Adrenal gland (tissue), 12 donors: ENCODE measurements around the gene AGTPBP1. TPM values are rescaled to one million over a fixed set of nuclear protein-coding genes. Genes with fewer than 3 reads are reported as not detected.

Source experiments
- DNase-seq, 7 donors: peaks; one replicate each; pipeline ENCODE4 v3.0.0-alpha.2; 2019 to 2020
- H3K27ac ChIP-seq, 5 donors: fragments of 200-600 bp; sonication (generic) in 4 of 5; 1 replicate in 3 of 5; 2 replicates in 2 of 5; pipeline versions ENCODE4 v1.5.1 to v1.8.0; 2016 to 2020; ENCODE audit warnings: mild to moderate bottlenecking in 1 of 5
- H3K27me3 ChIP-seq: fragments of 200-600 bp; 2 replicates; pipeline ENCODE4 v1.8.0; 2021
- H3K36me3 ChIP-seq, 2 donors: fragments of 200-600 bp; replicated peaks in 1 of 2; 1 replicate in 1 of 2; 2 replicates in 1 of 2; pipeline versions ENCODE4 v1.5.1 to v1.8.0; 2018 to 2022
- H3K4me1 ChIP-seq, 2 donors: fragments of 200-600 bp; replicated peaks in 1 of 2; 1 replicate in 1 of 2; 2 replicates in 1 of 2; pipeline versions ENCODE4 v1.5.1 to v1.8.0; 2018 to 2021
- H3K4me3 ChIP-seq, 4 donors: fragments of 200-600 bp; sonication (generic) in 3 of 4; one replicate each; pipeline ENCODE4 v1.5.1; 2016 to 2018
- H3K9me3 ChIP-seq, 3 donors: fragments of 200-600 bp; sonication (generic) in 1 of 3; replicated peaks in 1 of 3; 1 replicate in 2 of 3; 2 replicates in 1 of 3; pipeline versions ENCODE4 v1.5.1 to v1.8.0; 2016 to 2021
- CTCF ChIP-seq, 6 experiments: fragments of 450-650 bp in 4 of 6; fragments of 200-600 bp in 2 of 6; sonication (generic) in 1 of 6; IDR thresholded peaks; 1 replicate in 5 of 6; 2 replicates in 1 of 6; pipeline versions ENCODE4 v1.5.1 to v1.8.0; 2016 to 2021; ENCODE audit warnings: antibody characterized with exemption in 6 of 6, mild to moderate bottlenecking in 2 of 6, moderate library complexity in 1 of 6
- POLR2A ChIP-seq, 2 donors: fragments of 450-650 bp; IDR thresholded peaks; one replicate each; pipeline ENCODE4 v1.6.1; 2017; ENCODE audit warnings: antibody characterized with exemption in 2 of 2, mild to moderate bottlenecking in 2 of 2, moderate library complexity in 1 of 2
- WGBS, 4 donors: extraction: QIAGEN DNeasy Blood & Tissue Kit in 2 of 4; methylation state at CpG; one replicate each; pipeline versions ENCODE4 v1.1.5 to v1.1.7; 2013 to 2017; 5-methylcytosine and 5-hydroxymethylcytosine counted together
- intact Hi-C, 2 donors: fragments of 100-400 bp; cut with DNase I; formaldehyde crosslinking; loops; one replicate each; pipeline versions ENCODE4 v1.14.1 to v1.15.0; 2022 to 2023
- polyA plus RNA-seq, 3 donors: library from polyadenylated mRNA; stranded (reverse); fragments of 200-250 nt in 2 of 3; fragments of 350-450 nt in 1 of 3; fragmentation: Illumina TruSeq in 1 of 3; extraction: RNeasy Lipid Tissue Mini Kit (QIAGEN cat#74804) in 1 of 3; gene quantifications; one replicate each; pipeline ENCODE4 v1.2.3, GENCODE V29; 2013 to 2014
- total RNA-seq, 9 donors: library from RNA; depleted of rRNA in 4 of 9; stranded (reverse); fragments of >200 nt in 4 of 9; fragments of 120-200 nt in 1 of 9; fragmentation: NEBNext Ultra II Directional in 1 of 9; extraction: Animal tissue kit (Norgen Biotek cat#: 25700) in 1 of 9; gene quantifications; one replicate each; pipeline versions ENCODE4 v1.1.0 to v1.2.4, GENCODE V29; 2013 to 2023
- donor health status: healthy with polysubstance abuse.
- donor health status: Bipolar disorder and iron deficiency.
- donor health status: DM: yes; HTN: yes; CAD: no.
- donor health status: DM: no; HTN: no; CAD: no.
- donor health status: DM: no; HTN: no; CAD: no.
- donor health status: DM: yes; HTN: yes; CAD: no.

AGTPBP1 gene
- total and polyA plus RNA-seq, 12 donors = 4.2 to 27.5 (median 11.6) TPM

- Histone ChIP-seq H3K27me3 (no peaks in the 10 kb centered on the region), H3K36me3 (no peaks in the 10 kb centered on the region), H3K4me3 (no peak overlapping the region), H3K4me1 (no peaks in the 10 kb centered on the region), H3K9me3 (no peaks in the 10 kb centered on the region), H3K27ac (no peak overlapping the region)
- DNase-seq = no peak
- TF ChIP-seq CTCF (IDR thresholded peaks at IDR 0.05) = no peak
- no peak for TF ChIP-seq POLR2A (IDR thresholded peaks at IDR 0.05)
- 72 to 96% (median 85%) methylated on average over 3 of the region's 3 CpGs for WGBS, 4 donors
- intact Hi-C loops = no loop called here
Observed at GRCh38 chr9:85559526-85559925, 182.2 kb downstream of the AGTPBP1 start.

DNA sequence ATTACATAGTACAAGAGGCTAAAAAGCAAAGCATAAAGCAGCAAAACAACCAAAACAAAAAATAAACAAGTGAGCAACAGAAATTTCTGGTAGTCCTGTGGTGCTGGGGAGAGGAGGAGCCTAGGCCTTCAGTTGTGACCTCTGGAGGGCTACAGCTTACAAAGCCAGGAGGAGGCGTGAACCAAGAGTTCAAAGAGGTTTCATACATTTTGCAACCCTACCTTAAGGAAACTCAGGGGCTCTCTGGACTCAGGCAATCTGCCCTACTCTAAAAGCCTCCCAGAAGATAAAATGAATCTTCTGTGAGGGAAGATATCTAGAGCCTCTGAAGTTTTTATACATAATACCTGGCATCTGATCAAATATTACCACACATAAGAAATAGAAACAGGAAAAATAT is 187.4 kb downstream of the AGTPBP1 start:
- Histone ChIP-seq H3K27ac (no peak overlapping the region), H3K9me3 (no peaks in the 10 kb centered on the region), H3K4me1 (no peaks in the 10 kb centered on the region), H3K4me3 (no peak overlapping the region), H3K27me3 (no peaks in the 10 kb centered on the region), H3K36me3 (no peaks in the 10 kb centered on the region)
- no peak for DNase-seq
- no peak for TF ChIP-seq CTCF (IDR thresholded peaks at IDR 0.05)
- TF ChIP-seq POLR2A (IDR thresholded peaks at IDR 0.05) = no peak
- 77 to 95% (median 92%) methylated on average over 1 of the region's 1 CpG for WGBS, 4 donors
- intact Hi-C loops = no loop called here

DNA sequence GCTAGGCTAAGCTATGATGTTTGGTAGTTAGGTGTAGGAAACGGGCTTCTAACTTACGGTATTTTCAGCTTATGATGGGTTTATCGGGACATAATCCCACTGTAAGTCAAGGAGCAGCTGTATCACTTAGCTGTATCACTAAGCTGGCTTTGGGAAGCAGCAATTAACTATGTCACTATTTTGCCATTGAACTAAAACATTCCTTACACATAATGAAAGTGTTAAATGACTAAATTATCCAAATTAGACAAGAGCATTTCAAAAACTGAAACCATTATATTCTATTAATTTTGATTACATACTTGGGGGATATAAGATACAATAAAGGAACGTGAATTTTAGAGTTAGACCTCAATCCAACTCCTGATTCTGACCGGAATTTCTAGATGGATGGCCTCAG is 188.3 kb downstream of the AGTPBP1 start:
- no peaks in the 10 kb centered on the region for H3K9me3 ChIP-seq
- no peak overlapping the region for H3K27ac ChIP-seq
- no peaks in the 10 kb centered on the region for H3K27me3 ChIP-seq
- no peak overlapping the region for H3K4me3 ChIP-seq
- intact Hi-C loops = no loop called here
- H3K4me1 ChIP-seq = no peaks in the 10 kb centered on the region
- no peak for DNase-seq
- WGBS, 4 donors = 91 to 98% (median 94%) methylated on average over 5 of the region's 5 CpGs
- H3K36me3 ChIP-seq = no peaks in the 10 kb centered on the region
- TF ChIP-seq POLR2A (IDR thresholded peaks at IDR 0.05) (no peak), CTCF (IDR thresholded peaks at IDR 0.05) (no peak)

GRCh38 chr9:85547599-85547998 is 194.2 kb downstream of the AGTPBP1 start:
- no peak for DNase-seq
- H3K27me3 ChIP-seq = no peaks in the 10 kb centered on the region
- H3K27ac ChIP-seq = no peak overlapping the region
- TF ChIP-seq POLR2A (IDR thresholded peaks at IDR 0.05) (no peak), CTCF (IDR thresholded peaks at IDR 0.05) (no peak)
- intact Hi-C loops = no loop called here
- no peaks in the 10 kb centered on the region for H3K36me3 ChIP-seq
- WGBS, 4 donors = 83 to 95% (median 90%) methylated on average over 2 of the region's 2 CpGs
- H3K4me3 ChIP-seq = no peak overlapping the region
- H3K4me1 ChIP-seq = no peaks in the 10 kb centered on the region
- H3K9me3 ChIP-seq = no peaks in the 10 kb centered on the region
